H1 (cell line): ENCODE results near the gene KIF26B. TPM values are rescaled to one million over a fixed set of nuclear protein-coding genes. Genes with fewer than 3 reads are reported as not detected.

Experiments used
- CTCF ChIA-PET: fragments of 300-600 bp; sonication (Branson Sonifier 250); formaldehyde crosslinking; loops from one replicate; lab custom pipeline; 2021; ENCODE audit not compliant: partially characterized antibody; lab: Charles Lee
- POLR2A ChIA-PET: fragments of 300-600 bp; sonication (Branson Sonifier 250); formaldehyde crosslinking; loops from one replicate; lab custom pipeline; 2021; ENCODE audit warnings: inconsistent platforms; ENCODE audit not compliant: partially characterized antibody; lab: Charles Lee
- DNase-seq, 2 experiments: peaks; one replicate each; pipeline versions ENCODE4 v3.0.0 to v3.0.0-alpha.2; 2010 to 2022; ENCODE audit warnings: low spot score in 2 of 2, low read depth in 1 of 2, mixed read lengths in 1 of 2
- FAIRE-seq: peaks from 2 replicates; lab custom pipeline; 2011; peaks lifted over from hg19 to GRCh38; lab: Jason Lieb, UNC
- H2AFZ ChIP-seq: 2 replicates; pipeline ENCODE4 v1.8.1; 2012; ENCODE audit warnings: low read length, inconsistent platforms
- H2AK5ac ChIP-seq: 2 replicates; pipeline ENCODE4 v1.6.1; 2013; ENCODE audit warnings: low read depth, low read length
- H2BK120ac ChIP-seq: replicated peaks from 2 replicates; pipeline ENCODE3; 2013; ENCODE audit warnings: low read depth, low read length, inconsistent platforms
- H2BK12ac ChIP-seq: 2 replicates; pipeline ENCODE4 v1.6.1; 2013; ENCODE audit warnings: low read depth, low read length
- H2BK15ac ChIP-seq: 2 replicates; pipeline ENCODE4 v1.6.1; 2013; ENCODE audit warnings: low read length
- H2BK20ac ChIP-seq: 2 replicates; pipeline ENCODE4 v1.6.1; 2013; ENCODE audit warnings: low read length
- H2BK5ac ChIP-seq: 2 replicates; pipeline ENCODE4 v1.6.1; 2013; ENCODE audit warnings: low read depth, low read length
- H3K14ac ChIP-seq: 2 replicates; pipeline ENCODE4 v1.6.1; 2013; ENCODE audit warnings: inconsistent platforms; ENCODE audit not compliant: insufficient read length
- H3K18ac ChIP-seq: 2 replicates; pipeline ENCODE4 v1.6.1; 2013; ENCODE audit warnings: low read length; ENCODE audit errors: extremely low read depth
- H3K23ac ChIP-seq: 2 replicates; pipeline ENCODE4 v1.6.1; 2013; ENCODE audit warnings: inconsistent platforms; ENCODE audit not compliant: insufficient read length
- H3K23me2 ChIP-seq: 2 replicates; pipeline ENCODE4 v1.6.1; 2013; ENCODE audit warnings: low read depth, low read length
- H3K27ac ChIP-seq: 2 replicates; pipeline ENCODE4 v1.6.1; 2011; ENCODE audit warnings: low read depth, low read length, inconsistent platforms
- H3K27me3 ChIP-seq, 4 experiments: replicated peaks in 1 of 4; 1 replicate in 1 of 4; 2 replicates in 3 of 4; pipeline versions ENCODE4 v1.6.1 to v1.8.1; 2011 to 2013; ENCODE audit warnings: low read length in 3 of 4, mild to moderate bottlenecking in 3 of 4, inconsistent platforms in 2 of 4, mixed read lengths in 2 of 4, moderate library complexity in 1 of 4; ENCODE audit not compliant: control insufficient read depth in 3 of 4, insufficient read depth in 3 of 4; ENCODE audit errors: extremely low read depth in 1 of 4
- H3K36me3 ChIP-seq, 4 experiments: 2 replicates each; pipeline versions ENCODE4 v1.6.1 to v1.8.1; 2011 to 2013; ENCODE audit warnings: mild to moderate bottlenecking in 4 of 4, low read length in 3 of 4, moderate library complexity in 2 of 4, control low read depth in 1 of 4, inconsistent platforms in 1 of 4; ENCODE audit not compliant: insufficient read depth in 4 of 4, control insufficient read depth in 2 of 4
- H3K4ac ChIP-seq: replicated peaks from 2 replicates; pipeline ENCODE3; 2013; ENCODE audit warnings: low read length, low read depth, mixed read lengths, inconsistent platforms; ENCODE audit not compliant: insufficient read length
- H3K4me1 ChIP-seq, 4 experiments: replicated peaks in 1 of 4; 1 replicate in 1 of 4; 2 replicates in 3 of 4; pipeline versions ENCODE4 v1.6.1 to v1.8.1; 2011 to 2013; ENCODE audit warnings: low read length in 3 of 4, inconsistent platforms in 2 of 4, mixed read lengths in 1 of 4; ENCODE audit not compliant: insufficient read depth in 4 of 4, control insufficient read depth in 3 of 4
- H3K4me2 ChIP-seq, 2 experiments: 2 replicates each; pipeline versions ENCODE4 v1.6.1 to v1.8.1; 2011 to 2013; ENCODE audit warnings: low read depth in 2 of 2, low read length in 2 of 2, control low read depth in 1 of 2, inconsistent platforms in 1 of 2, mild to moderate bottlenecking in 1 of 2; ENCODE audit not compliant: insufficient read depth in 1 of 2
- H3K4me3 ChIP-seq, 4 experiments: fragments of 200-600, 300-600 bp in 1 of 4; sonication (generic), shearing (Covaris generic), sonication (Bioruptor Twin) in 1 of 4; 2 replicates each; pipeline versions ENCODE4 v1.5.1 to v1.8.1; 2011 to 2016; ENCODE audit warnings: low read length in 4 of 4, low read depth in 3 of 4, control low read depth in 2 of 4, inconsistent platforms in 2 of 4, mild to moderate bottlenecking in 2 of 4, mixed read lengths in 1 of 4, moderate library complexity in 1 of 4; ENCODE audit not compliant: insufficient read depth in 2 of 4; ENCODE audit errors: extremely low read depth in 1 of 4
- H3K56ac ChIP-seq: replicated peaks from 2 replicates; pipeline ENCODE3; 2013; ENCODE audit warnings: low read depth, mild to moderate bottlenecking, mixed read lengths, low read length, inconsistent platforms; ENCODE audit not compliant: insufficient read length
- H3K79me1 ChIP-seq: 2 replicates; pipeline ENCODE4 v1.6.1; 2013; ENCODE audit warnings: low read depth, low read length, control low read depth
- H3K79me2 ChIP-seq, 2 experiments: 2 replicates each; pipeline versions ENCODE4 v1.6.1 to v1.8.1; 2012 to 2013; ENCODE audit warnings: low read length in 2 of 2, mild to moderate bottlenecking in 2 of 2, inconsistent platforms in 1 of 2; ENCODE audit not compliant: insufficient read depth in 2 of 2, control insufficient read depth in 1 of 2
- H3K9ac ChIP-seq, 4 experiments: replicated peaks in 1 of 4; 1 replicate in 1 of 4; 2 replicates in 3 of 4; pipeline versions ENCODE4 v1.6.1 to v1.8.1; 2011 to 2013; ENCODE audit warnings: low read depth in 3 of 4, low read length in 3 of 4, control low read depth in 2 of 4, mild to moderate bottlenecking in 2 of 4, moderate library complexity in 2 of 4, inconsistent platforms in 1 of 4; ENCODE audit errors: extremely low read depth in 1 of 4
- H3K9me3 ChIP-seq, 2 experiments: 2 replicates each; pipeline versions ENCODE4 v1.6.1 to v1.8.1; 2012 to 2013; ENCODE audit warnings: mild to moderate bottlenecking in 2 of 2, moderate library complexity in 2 of 2, control low read depth in 1 of 2, inconsistent platforms in 1 of 2, low read depth in 1 of 2, low read length in 1 of 2, mixed read lengths in 1 of 2; ENCODE audit not compliant: insufficient read depth in 2 of 2
- H4K20me1 ChIP-seq, 2 experiments: replicated peaks in 1 of 2; 2 replicates each; pipeline versions ENCODE3 to v1.8.1; 2011 to 2013; ENCODE audit warnings: inconsistent platforms in 2 of 2, low read length in 2 of 2, mild to moderate bottlenecking in 1 of 2; ENCODE audit not compliant: insufficient read depth in 2 of 2, control insufficient read depth in 1 of 2
- H4K5ac ChIP-seq: 2 replicates; pipeline ENCODE4 v1.6.1; 2013; ENCODE audit warnings: low read length, low read depth, mixed read lengths, inconsistent platforms; ENCODE audit not compliant: insufficient read length
- H4K8ac ChIP-seq: 2 replicates; pipeline ENCODE4 v1.8.0; 2013; ENCODE audit warnings: mild to moderate bottlenecking, moderate library complexity, low read length, inconsistent platforms; ENCODE audit not compliant: insufficient read depth; ENCODE audit errors: extremely low read depth
- H4K91ac ChIP-seq: replicated peaks from 2 replicates; pipeline ENCODE3; 2013; ENCODE audit warnings: low read length, mixed read lengths, inconsistent platforms; ENCODE audit not compliant: insufficient read length
- NANOG ChIP-seq: IDR thresholded peaks from 2 replicates; pipeline ENCODE4 v1.6.1; 2011; ENCODE audit warnings: low read length, low read depth, mild to moderate bottlenecking, inconsistent platforms; ENCODE audit not compliant: insufficient read depth, poor library complexity, severe bottlenecking
- NRF1 ChIP-seq: IDR thresholded peaks from 2 replicates; pipeline ENCODE4 v1.6.1; 2011; ENCODE audit warnings: mild to moderate bottlenecking, low read depth, low read length, improper control_type of control experiment
- TEAD4 ChIP-seq: IDR thresholded peaks from 2 replicates; pipeline ENCODE4 v1.6.1; 2012; ENCODE audit warnings: low read depth, low read length, inconsistent platforms, mixed read lengths
- WGBS, 2 experiments: shearing (Covaris generic) in 1 of 2; methylation state at CpG; one replicate each; pipeline versions ENCODE4 v1.1.6 to v1.1.7; 2013 to 2015; ENCODE audit warnings: low lambda C conversion rate in 2 of 2, mixed read lengths in 2 of 2, inconsistent platforms in 1 of 2, low coverage in 1 of 2, missing lambda C conversion rate in 1 of 2; ENCODE audit not compliant: insufficient replicate concordance in 2 of 2, insufficient coverage in 1 of 2, insufficient read length in 1 of 2; ENCODE audit errors: extremely low coverage in 1 of 2, missing lambda C conversion rate in 1 of 2; 5-methylcytosine and 5-hydroxymethylcytosine counted together
- polyA plus RNA-seq, 7 experiments: library from polyadenylated mRNA; depleted of rRNA in 3 of 7; stranded (reverse) in 5 of 7; unstranded in 2 of 7; fragments of >200 nt in 5 of 7; fragments of 200-250 nt in 2 of 7; gene quantifications; 1 replicate in 5 of 7; 2 replicates in 1 of 7; 4 replicates in 1 of 7; pipeline versions ENCODE4 v1.2.1 to v1.2.3, GENCODE V29; 2011 to 2013; ENCODE audit warnings: missing spikeins in 2 of 7, mixed read lengths in 2 of 7
- total RNA-seq: library from RNA; stranded (reverse); fragmentation: NEBNext Ultra II Directional; extraction: Animal tissue kit (Norgen Biotek cat#: 25700); gene quantifications from 2 replicates; pipeline ENCODE4 v1.2.1, GENCODE V29; 2021

KIF26B gene
- total and polyA plus RNA-seq, 2 of the 8 experiments (the other 6 are each of a cell fraction or from before 2014, with no cell fraction given) = 0.06 to 0.28 TPM

DNA sequence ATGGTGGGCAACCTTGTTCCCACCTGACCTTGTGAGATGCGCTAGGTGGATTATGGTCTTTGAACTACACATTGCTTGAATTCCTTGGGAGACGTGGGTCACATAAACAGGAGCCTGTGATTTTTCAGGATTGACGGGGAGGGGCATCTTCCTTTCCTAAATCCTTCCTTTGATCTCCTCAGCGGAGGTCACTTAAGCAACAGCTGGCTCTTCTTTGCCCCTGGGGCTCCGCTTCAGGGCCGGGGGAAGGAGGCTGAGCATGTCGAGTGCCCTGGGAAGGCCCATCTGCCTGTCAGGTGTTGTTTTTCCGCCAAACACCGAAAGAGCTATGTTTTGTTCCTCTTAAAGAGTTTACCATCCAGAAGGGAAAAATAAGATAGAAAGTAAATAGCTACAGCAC lies 40.6 kb downstream of the KIF26B start:
- Histone ChIP-seq H3K18ac (no peak overlapping the region; the same call in 1 of the 2 replicates), H3K23ac (no peak overlapping the region), H3K79me2 (no peaks in the 10 kb centered on the region), H3K4me2 (no peak overlapping the region; a peak in 1 of 4 replicates), H2AFZ (no peak overlapping the region), H2AK5ac (no peak overlapping the region), H3K4ac (no peak overlapping the region), H2BK5ac (no peak overlapping the region), H3K4me3 (no peak overlapping the region), H3K56ac (no peak overlapping the region), H3K9ac (no peak overlapping the region), H3K9me3 (no peaks in the 10 kb centered on the region), H3K23me2 (no peaks in the 10 kb centered on the region), H4K91ac (no peak overlapping the region), H4K8ac (no peak overlapping the region), H4K20me1 (no peaks in the 10 kb centered on the region), H2BK15ac (no peak overlapping the region), H2BK12ac (no peak overlapping the region), H3K4me1 (peaks cover 0 to 4% (median 0%) of the 10 kb centered on the region in 4 experiments; a peak in 3 of 7 replicates), H3K27me3 (no peaks in the 10 kb centered on the region), H3K14ac (no peak overlapping the region), H3K36me3 (no peaks in the 10 kb centered on the region), H3K79me1 (no peaks in the 10 kb centered on the region), H2BK120ac (no peak overlapping the region), H3K27ac (no peak overlapping the region), H2BK20ac (no peak overlapping the region), H4K5ac (no peak overlapping the region)
- TF ChIP-seq NANOG (peak; percentile 76), TEAD4 (0 out of 2 replicates have a peak, but pooled peaks have one; percentile 55), NRF1 (no peak)
- peak; percentile 68 for FAIRE-seq
- ChIA-PET CTCF (interaction anchor here (1.2 to 1.7 kb wide), 4 partner anchors 29 to 212 kb away, joined by 3 to 6 read pairs (median 4); no protein-coding TSS in a partner anchor), POLR2A (no interaction called here)
- 67% methylated on average over 9 of the region's 9 CpGs; no CpG with 5 or more reads in 1 of the 2 experiments for WGBS, 2 experiments
- no peak for DNase-seq
